DND-41 (cell line): ENCODE measurements around the gene TOP3A.
"Not testable (repeated sequence)": the region's sequence is repeated elsewhere in the genome, so short reads cannot be mapped to it uniquely, and the experiment has no call there.

Experiments
- ATAC-seq: fragments of 200-7000 bp; cut with Tn5 transposase; 3 replicates; pipeline ENCODE4 v1.9.1; 2021; ENCODE audit warnings: low read depth; ENCODE audit not compliant: insufficient read depth
- DNase-seq: peaks from one replicate; pipeline ENCODE4 v3.0.0-alpha.2; 2020
- H2AFZ ChIP-seq: 2 replicates; pipeline ENCODE4 v1.6.0; 2012; ENCODE audit warnings: low read depth, low read length
- H3K27ac ChIP-seq: 2 replicates; pipeline ENCODE4 v1.5.1; 2012; ENCODE audit warnings: low read length, inconsistent platforms
- H3K27me3 ChIP-seq: fragments of 200-600 bp; sonication (generic); 2 replicates; pipeline ENCODE4 v1.6.0; 2012; ENCODE audit warnings: low read length, mild to moderate bottlenecking, inconsistent platforms; ENCODE audit not compliant: insufficient read depth, poor library complexity
- H3K36me3 ChIP-seq: 2 replicates; pipeline ENCODE4 v1.5.1; 2012; ENCODE audit warnings: low read length, inconsistent platforms; ENCODE audit not compliant: insufficient read depth
- H3K4me1 ChIP-seq: 2 replicates; pipeline ENCODE4 v1.5.1; 2012; ENCODE audit warnings: mild to moderate bottlenecking, low read length; ENCODE audit not compliant: insufficient read depth
- H3K4me2 ChIP-seq: 2 replicates; pipeline ENCODE4 v1.6.0; 2012; ENCODE audit warnings: mild to moderate bottlenecking, moderate library complexity, low read length, inconsistent platforms; ENCODE audit not compliant: insufficient read depth
- H3K4me3 ChIP-seq, 2 experiments: fragments of 200-600 bp in 1 of 2; shearing (Covaris generic) in 1 of 2; 2 replicates each; pipeline ENCODE4 v1.5.1; 2012 to 2016; ENCODE audit warnings: inconsistent platforms in 2 of 2, low read length in 2 of 2, mild to moderate bottlenecking in 2 of 2, low read depth in 1 of 2, moderate library complexity in 1 of 2
- H3K79me2 ChIP-seq: 2 replicates; pipeline ENCODE4 v1.6.0; 2012; ENCODE audit warnings: low read length, inconsistent platforms; ENCODE audit not compliant: insufficient read depth
- H3K9ac ChIP-seq: 2 replicates; pipeline ENCODE4 v1.6.0; 2012; ENCODE audit warnings: low read depth, mild to moderate bottlenecking, inconsistent platforms, low read length, moderate library complexity
- H3K9me3 ChIP-seq: 2 replicates; pipeline ENCODE4 v1.5.1; 2012; ENCODE audit warnings: low read length, moderate library complexity, mild to moderate bottlenecking, inconsistent platforms; ENCODE audit not compliant: insufficient read depth, severe bottlenecking
- H4K20me1 ChIP-seq: 2 replicates; pipeline ENCODE4 v1.6.0; 2012; ENCODE audit warnings: low read length; ENCODE audit not compliant: insufficient read depth
- CTCF ChIP-seq: IDR thresholded peaks from 2 replicates; pipeline ENCODE4 v1.5.1; 2012; ENCODE audit warnings: borderline replicate concordance, low read length, moderate library complexity, mild to moderate bottlenecking; ENCODE audit not compliant: poor library complexity, severe bottlenecking; ENCODE audit errors: extremely low read depth
- EZH2 ChIP-seq: IDR thresholded peaks from 3 replicates; pipeline ENCODE4 v1.6.1; 2012; ENCODE audit warnings: borderline replicate concordance, low read depth, mild to moderate bottlenecking, moderate library complexity, low read length, inconsistent platforms; ENCODE audit not compliant: severe bottlenecking

TOP3A gene

DNA sequence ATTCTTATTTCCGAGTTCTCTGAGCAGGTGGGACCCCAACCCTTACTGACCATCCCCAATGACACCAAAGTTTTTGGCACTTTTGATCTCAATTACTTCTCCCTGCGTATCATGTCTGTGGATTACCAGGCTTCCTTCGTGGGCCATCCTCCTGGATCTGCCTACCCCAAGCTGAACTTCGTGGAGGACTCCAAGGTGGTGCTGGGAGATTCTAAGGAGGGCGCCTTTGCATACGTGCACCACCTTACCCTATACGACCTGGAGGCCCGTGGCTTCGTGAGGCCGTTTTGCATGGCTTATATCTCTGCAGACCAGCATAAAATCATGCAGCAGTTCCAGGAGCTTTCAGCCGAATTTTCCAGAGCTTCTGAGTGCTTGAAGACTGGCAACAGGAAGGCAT lies 1.2 kb upstream of the TOP3A start:
- Histone ChIP-seq H4K20me1 (peaks cover 74% of the 10 kb centered on the region), H3K27ac (peak overlapping the region; percentile 91), H3K9ac (peak overlapping the region; percentile 82), H3K4me2 (peak overlapping the region; percentile 88), H3K79me2 (peaks cover 92% of the 10 kb centered on the region), H3K36me3 (peaks cover 78% of the 10 kb centered on the region), H3K4me1 (peaks cover 80% of the 10 kb centered on the region), H3K27me3 (no peaks in the 10 kb centered on the region), H3K9me3 (no peaks in the 10 kb centered on the region), H3K4me3 (peak overlapping the region; percentile 86 to 99), H2AFZ (no peak overlapping the region)
- TF ChIP-seq CTCF (no peak), EZH2 (no peak)
- ATAC-seq (no peak), DNase-seq (no peak)

DNA sequence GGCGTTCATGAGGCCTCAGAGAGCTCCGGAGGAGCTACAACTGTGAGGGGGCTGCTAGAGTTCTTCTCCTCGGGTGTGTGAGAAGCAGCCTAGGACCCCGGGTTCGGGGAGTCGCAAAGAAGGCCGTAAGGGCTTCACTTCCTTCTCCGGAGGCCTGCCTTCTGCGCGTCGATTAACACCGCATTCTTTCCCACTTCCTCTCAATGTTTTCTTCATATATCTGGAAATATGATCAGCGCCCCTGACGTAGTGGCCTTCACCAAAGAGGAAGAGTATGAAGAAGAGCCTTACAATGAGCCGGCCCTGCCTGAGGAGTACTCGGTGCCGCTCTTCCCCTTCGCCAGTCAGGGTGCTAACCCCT lies 748 bp upstream of the TOP3A start:
- Histone ChIP-seq H3K4me2 (peak overlapping the region; percentile 88), H3K36me3 (peaks cover 80% of the 10 kb centered on the region), H3K9me3 (no peaks in the 10 kb centered on the region), H3K27ac (peak overlapping the region; percentile 91), H3K4me1 (peaks cover 82% of the 10 kb centered on the region), H3K27me3 (no peaks in the 10 kb centered on the region), H2AFZ (peak overlapping the region; percentile 87), H3K4me3 (peak overlapping the region; percentile 86 to 99), H4K20me1 (peaks cover 75% of the 10 kb centered on the region), H3K9ac (peak overlapping the region; percentile 82), H3K79me2 (peaks cover 94% of the 10 kb centered on the region)
- TF ChIP-seq CTCF, result no peak
- TF ChIP-seq EZH2, result no peak
- DNase-seq, result peak; percentile 35
- ATAC-seq, result no peak

DNA sequence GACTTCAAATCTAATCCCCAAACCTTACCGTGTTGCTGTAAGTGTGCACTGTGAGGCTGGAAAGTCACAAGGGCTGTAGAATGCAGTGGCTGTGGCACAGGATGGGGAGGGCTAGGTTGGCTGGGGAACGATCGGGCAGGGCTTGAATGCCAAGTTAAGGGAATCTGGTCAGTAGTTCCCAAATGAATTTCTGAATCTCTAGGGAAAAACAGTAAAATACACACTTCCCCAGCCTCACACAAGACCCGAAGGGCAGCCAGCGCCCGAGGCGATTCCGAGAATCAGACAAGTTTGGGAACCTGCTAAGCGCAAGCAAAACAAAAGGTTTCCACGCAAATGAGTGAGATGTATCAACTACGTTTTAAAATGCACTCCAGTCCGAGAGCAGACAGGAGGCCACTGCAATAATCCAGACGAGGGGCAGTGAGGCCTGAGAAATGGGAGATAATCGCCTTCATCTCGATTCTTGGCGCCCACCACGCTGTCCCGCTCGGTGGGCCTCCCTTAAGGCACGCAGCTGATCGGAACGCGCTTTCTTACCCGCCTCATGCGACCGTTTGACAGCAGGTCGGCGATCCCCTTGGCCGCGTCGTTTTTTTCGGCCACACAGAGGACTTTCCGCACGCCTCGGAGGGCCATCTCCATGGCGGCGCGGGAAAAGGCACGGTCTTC lies 599 bp downstream of the TOP3A start:
- Histone ChIP-seq H2AFZ (peak overlapping the region; percentile 87), H3K27me3 (no peaks in the 10 kb centered on the region), H3K9ac (peak overlapping the region; percentile 82), H3K4me3 (peak overlapping the region; percentile 86 to 99), H3K79me2 (peaks cover 91% of the 10 kb centered on the region), H3K4me1 (peaks cover 71% of the 10 kb centered on the region), H4K20me1 (peaks cover 69% of the 10 kb centered on the region), H3K36me3 (peaks cover 77% of the 10 kb centered on the region), H3K27ac (peak overlapping the region; percentile 91), H3K9me3 (no peaks in the 10 kb centered on the region), H3K4me2 (peak overlapping the region; percentile 88)
- ATAC-seq (no peak; the same call in 1 of the 3 replicates), DNase-seq (peak; percentile 19)
- TF ChIP-seq EZH2 (no peak), CTCF (no peak)

GRCh38 chr17:18309202-18309601 lies 5.6 kb downstream of the TOP3A start:
- Histone ChIP-seq H3K4me1 (peaks cover 34% of the 10 kb centered on the region), H4K20me1 (peaks cover 47% of the 10 kb centered on the region), H3K27ac (no peak overlapping the region), H3K27me3 (no peaks in the 10 kb centered on the region), H3K9ac (no peak overlapping the region), H3K36me3 (peaks cover 86% of the 10 kb centered on the region), H2AFZ (no peak overlapping the region), H3K4me2 (no peak overlapping the region), H3K9me3 (no peaks in the 10 kb centered on the region), H3K4me3 (no peak overlapping the region), H3K79me2 (peaks cover 61% of the 10 kb centered on the region)
- TF ChIP-seq CTCF (no peak), EZH2 (no peak)
- DNase-seq (no peak), ATAC-seq (no peak)

DNA sequence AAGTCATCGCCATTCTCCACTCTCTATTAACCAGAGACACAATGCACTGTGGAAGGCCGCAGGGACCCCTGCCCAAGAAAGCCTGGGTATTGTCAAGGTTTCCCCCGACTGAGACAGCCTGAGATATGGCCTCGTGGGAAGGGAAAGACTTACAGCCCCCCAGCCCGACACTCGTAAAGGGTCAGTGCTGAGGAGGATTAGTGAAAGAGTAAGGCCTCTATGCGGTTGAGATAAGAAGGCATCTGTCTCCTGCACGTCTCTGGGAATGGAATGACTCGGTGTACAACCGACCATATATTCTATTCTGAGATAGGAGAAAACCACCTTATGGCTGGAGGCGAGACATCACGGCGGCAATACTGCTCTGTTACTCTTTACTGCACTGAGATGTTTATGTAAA lies 11.6 kb downstream of the TOP3A start:
- not testable (repeated sequence) for H3K9me3 ChIP-seq, H3K9ac ChIP-seq, H4K20me1 ChIP-seq, ATAC-seq, H2AFZ ChIP-seq, H3K79me2 ChIP-seq, H3K4me1 ChIP-seq, H3K27me3 ChIP-seq, H3K4me3 ChIP-seq, DNase-seq, H3K4me2 ChIP-seq, H3K27ac ChIP-seq
- peaks cover 85% of the 10 kb centered on the region for H3K36me3 ChIP-seq
